Stomach (tissue), 9 donors: Measurements from ENCODE around the gene LIPF. TPM values are rescaled to one million over a fixed set of nuclear protein-coding genes. Genes with fewer than 3 reads are reported as not detected.
A peak's percentile ranks its signal among the peaks of the same experiment; 100 is the strongest.

Experiments used
- DNase-seq, 2 donors: peaks; one replicate each; pipeline versions ENCODE4 v3.0.0 to v3.0.0-alpha.2; 2013 to 2019
- H3K27ac ChIP-seq, 5 donors: fragments of 200-600 bp in 4 of 5; sonication (generic) in 4 of 5; one replicate each; pipeline ENCODE4 v1.5.1; 2013 to 2019; ENCODE audit warnings: mild to moderate bottlenecking in 1 of 5, moderate library complexity in 1 of 5
- H3K27me3 ChIP-seq, 3 donors: fragments of 200-600 bp; sonication (generic); one replicate each; pipeline ENCODE4 v1.5.1; 2017 to 2019; ENCODE audit warnings: mixed run types in 1 of 3
- H3K36me3 ChIP-seq, 4 donors: fragments of 200-600 bp; sonication (generic); 1 replicate in 3 of 4; 2 replicates in 1 of 4; pipeline ENCODE4 v1.5.1; 2016 to 2019
- H3K4me1 ChIP-seq, 4 donors: fragments of 200-600 bp; sonication (generic); one replicate each; pipeline ENCODE4 v1.5.1; 2016 to 2019
- H3K4me3 ChIP-seq, 4 donors: fragments of 200-600 bp; sonication (generic) in 3 of 4; one replicate each; pipeline ENCODE4 v1.5.1; 2016 to 2019; ENCODE audit warnings: mild to moderate bottlenecking in 1 of 4
- H3K9me3 ChIP-seq, 4 donors: fragments of 200-600 bp; sonication (generic); one replicate each; pipeline ENCODE4 v1.5.1; 2016 to 2019
- EP300 ChIP-seq: sonication (generic); formaldehyde crosslinking; IDR thresholded peaks from one replicate; pipeline ENCODE4 v1.6.1; 2017; ENCODE audit warnings: antibody characterized with exemption
- POLR2A ChIP-seq, 4 donors: fragments of 450-650 bp; IDR thresholded peaks; one replicate each; pipeline ENCODE4 v1.6.1; 2016; ENCODE audit warnings: antibody characterized with exemption in 4 of 4, control low read depth in 2 of 4, mild to moderate bottlenecking in 1 of 4, moderate library complexity in 1 of 4
- POLR2AphosphoS5 ChIP-seq, 3 donors: sonication (generic); formaldehyde crosslinking; IDR thresholded peaks; one replicate each; pipeline ENCODE4 v1.6.1; 2016; ENCODE audit warnings: antibody characterized with exemption in 3 of 3
- WGBS, 5 donors: extraction: QIAGEN DNeasy Blood & Tissue Kit in 3 of 5; methylation state at CpG; one replicate each; pipeline versions ENCODE4 v1.1.5 to v1.1.7; 2013 to 2018; 5-methylcytosine and 5-hydroxymethylcytosine counted together
- intact Hi-C: fragments of 100-400 bp; cut with DNase I; formaldehyde crosslinking; loops from one replicate; pipeline ENCODE4 v1.15.1; 2023; ENCODE audit warnings: low total_unique reads
- polyA plus RNA-seq, 3 donors: library from polyadenylated mRNA; stranded (reverse); fragments of 200-250 nt; gene quantifications; one replicate each; pipeline ENCODE4 v1.2.3, GENCODE V29; 2013
- total RNA-seq, 5 donors: library from RNA; depleted of rRNA; stranded (reverse); fragments of >200 nt; gene quantifications; one replicate each; pipeline versions ENCODE4 v1.1.0 to v1.2.3, GENCODE V29; 2014 to 2016
- TF ChIP-seq, protein P1 (sequence below), 7 experiments: fragments of 450-650 bp in 4 of 7; fragments of 200-600 bp in 3 of 7; sonication (generic) in 3 of 7; IDR thresholded peaks; one replicate each; pipeline ENCODE4 v1.5.1; 2016 to 2019; ENCODE audit warnings: antibody characterized with exemption in 7 of 7, control low read depth in 2 of 7, mild to moderate bottlenecking in 1 of 7
- donor health status: healthy with polysubstance abuse.
- donor health status: Bipolar disorder and iron deficiency.
- donor health status: healthy.

LIPF gene
- total and polyA plus RNA-seq, 8 donors = 201 to 36,465 (median 14,877) TPM

DNA sequence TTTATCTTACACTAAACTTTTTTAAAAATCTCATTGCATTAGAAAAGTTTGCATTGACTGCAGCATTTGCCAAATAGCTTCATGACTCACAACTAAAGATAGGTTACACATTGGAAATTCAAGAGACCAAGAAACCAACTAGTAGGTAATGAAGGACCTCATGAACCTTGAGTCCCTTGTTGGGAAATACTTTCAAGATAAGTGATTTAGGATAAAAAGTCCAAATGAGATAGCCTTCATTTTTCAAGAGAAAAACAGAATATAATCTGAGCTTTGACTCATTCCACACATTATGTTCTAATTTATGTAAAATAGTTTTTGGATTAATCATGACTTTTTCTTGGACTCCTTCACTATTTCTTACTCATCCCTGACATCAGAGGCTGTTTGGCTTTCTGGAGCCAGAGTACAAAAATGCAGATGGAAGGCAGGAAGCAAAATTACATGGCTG, 13.1 kb upstream of the LIPF start:
- Histone ChIP-seq H3K27ac (peak overlapping the region in 1 of 5 donors; percentile 5), H3K9me3 (no peaks in the 10 kb centered on the region), H3K27me3 (no peaks in the 10 kb centered on the region), H3K4me1 (peaks cover 0 to 19% (median 6%) of the 10 kb centered on the region in 4 donors), H3K36me3 (no peaks in the 10 kb centered on the region), H3K4me3 (no peak overlapping the region)
- intact Hi-C loops = no loop called here
- peak in 1 of 2 donors; percentile 65 for DNase-seq
- peak in 1 of 3 donors; percentile 27 for TF ChIP-seq POLR2AphosphoS5 (IDR thresholded peaks at IDR 0.05)
- TF ChIP-seq, protein P1, sequence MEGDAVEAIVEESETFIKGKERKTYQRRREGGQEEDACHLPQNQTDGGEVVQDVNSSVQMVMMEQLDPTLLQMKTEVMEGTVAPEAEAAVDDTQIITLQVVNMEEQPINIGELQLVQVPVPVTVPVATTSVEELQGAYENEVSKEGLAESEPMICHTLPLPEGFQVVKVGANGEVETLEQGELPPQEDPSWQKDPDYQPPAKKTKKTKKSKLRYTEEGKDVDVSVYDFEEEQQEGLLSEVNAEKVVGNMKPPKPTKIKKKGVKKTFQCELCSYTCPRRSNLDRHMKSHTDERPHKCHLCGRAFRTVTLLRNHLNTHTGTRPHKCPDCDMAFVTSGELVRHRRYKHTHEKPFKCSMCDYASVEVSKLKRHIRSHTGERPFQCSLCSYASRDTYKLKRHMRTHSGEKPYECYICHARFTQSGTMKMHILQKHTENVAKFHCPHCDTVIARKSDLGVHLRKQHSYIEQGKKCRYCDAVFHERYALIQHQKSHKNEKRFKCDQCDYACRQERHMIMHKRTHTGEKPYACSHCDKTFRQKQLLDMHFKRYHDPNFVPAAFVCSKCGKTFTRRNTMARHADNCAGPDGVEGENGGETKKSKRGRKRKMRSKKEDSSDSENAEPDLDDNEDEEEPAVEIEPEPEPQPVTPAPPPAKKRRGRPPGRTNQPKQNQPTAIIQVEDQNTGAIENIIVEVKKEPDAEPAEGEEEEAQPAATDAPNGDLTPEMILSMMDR (IDR thresholded peaks at IDR 0.05) = no peak

DNA sequence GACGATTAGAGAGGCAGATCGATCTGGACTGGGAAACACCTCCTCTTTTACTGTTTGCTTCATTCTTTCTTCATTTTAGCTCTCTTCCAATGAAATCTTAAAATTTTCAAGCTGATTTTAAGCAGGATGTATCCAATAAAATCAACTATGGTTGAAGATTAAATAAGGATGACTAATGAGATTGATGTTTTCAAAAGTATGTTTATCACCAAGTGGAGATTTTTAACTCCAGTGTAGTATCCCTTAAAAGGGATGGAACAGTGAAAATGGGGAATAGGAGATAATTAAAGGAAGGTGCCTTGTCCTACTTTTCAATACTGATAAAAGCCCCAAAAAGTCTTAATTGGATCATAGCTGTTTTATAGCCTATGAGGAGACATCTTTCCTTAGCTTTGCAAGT, 11.6 kb upstream of the LIPF start:
- DNase-seq = no peak
- no peak overlapping the region for H3K4me3 ChIP-seq
- TF ChIP-seq POLR2A (IDR thresholded peaks at IDR 0.05) = no peak
- TF ChIP-seq EP300 = no peak
- TF ChIP-seq POLR2AphosphoS5 (IDR thresholded peaks at IDR 0.05) = no peak
- TF ChIP-seq, protein P1 (IDR thresholded peaks at IDR 0.05) = no peak
- H3K9me3 ChIP-seq = no peaks in the 10 kb centered on the region
- intact Hi-C loops = no loop called here
- H3K27me3 ChIP-seq = no peaks in the 10 kb centered on the region
- 88 to 94% (median 92%) methylated on average over 2 of the region's 2 CpGs for WGBS, 5 donors
- peaks cover 0 to 21% (median 6%) of the 10 kb centered on the region in 4 donors for H3K4me1 ChIP-seq
- H3K36me3 ChIP-seq = no peaks in the 10 kb centered on the region
- no peak overlapping the region for H3K27ac ChIP-seq

GRCh38 chr10:88657901-88658300, 6.3 kb upstream of the LIPF start:
- Histone ChIP-seq H3K4me3 (no peak overlapping the region), H3K36me3 (no peaks in the 10 kb centered on the region), H3K27ac (peak overlapping the region in 1 of 5 donors; percentile 48), H3K4me1 (peaks cover 0 to 21% (median 0%) of the 10 kb centered on the region in 4 donors), H3K27me3 (no peaks in the 10 kb centered on the region), H3K9me3 (no peaks in the 10 kb centered on the region)
- TF ChIP-seq POLR2A (IDR thresholded peaks at IDR 0.05) (no peak), POLR2AphosphoS5 (IDR thresholded peaks at IDR 0.05) (no peak), EP300 (no peak)
- TF ChIP-seq, protein P1 (IDR thresholded peaks at IDR 0.05) = no peak
- DNase-seq = no peak
- intact Hi-C loops = no loop called here
- WGBS, 5 donors = 80 to 94% (median 88%) methylated on average over 1 of the region's 1 CpG

- no peak overlapping the region for H3K4me3 ChIP-seq
- no peaks in the 10 kb centered on the region for H3K36me3 ChIP-seq
- intact Hi-C loops = no loop called here
- peak overlapping the region in 3 of 5 donors; percentile 45 to 49 (median 48) for H3K27ac ChIP-seq
- H3K4me1 ChIP-seq = peaks cover 0 to 21% (median 0%) of the 10 kb centered on the region in 4 donors
- no peak for DNase-seq
- WGBS, 5 donors = 29 to 48% (median 37%) methylated on average over 3 of the region's 3 CpGs
- no peaks in the 10 kb centered on the region for H3K9me3 ChIP-seq
- no peak for TF ChIP-seq POLR2A (IDR thresholded peaks at IDR 0.05)
- TF ChIP-seq, protein P1 (IDR thresholded peaks at IDR 0.05) = no peak
- TF ChIP-seq EP300 = no peak
- no peak for TF ChIP-seq POLR2AphosphoS5 (IDR thresholded peaks at IDR 0.05)
- no peaks in the 10 kb centered on the region for H3K27me3 ChIP-seq
These were observed 4.3 kb upstream of the LIPF start for GRCh38 chr10:88659725-88660597.
